SK-N-SH treated with all-trans-retinoic acid at 6 μM for 48 hours (cell line): Measurements from ENCODE around the gene BARX2.

Experiments
- ARNTL ChIP-seq: fragments of 450-650 bp; formaldehyde crosslinking; IDR thresholded peaks from 2 replicates; pipeline ENCODE4 v1.5.0; 2020; ENCODE audit warnings: low read depth, mild to moderate bottlenecking, moderate library complexity, borderline replicate concordance
- PPARA ChIP-seq: fragments of 250-450 bp; sonication (Bioruptor Pico); IDR thresholded peaks from 2 replicates; pipeline ENCODE4 v1.5.0; 2020; ENCODE audit warnings: mild to moderate bottlenecking, borderline replicate concordance
- SNAI2 ChIP-seq: fragments of 250-450 bp; sonication (Bioruptor Pico); IDR thresholded peaks from 2 replicates; pipeline ENCODE4 v1.5.0; 2020; ENCODE audit warnings: mild to moderate bottlenecking, moderate library complexity
- TF ChIP-seq, protein P1 (sequence below): fragments of 250-450 bp; sonication (Bioruptor Pico); IDR thresholded peaks from 2 replicates; pipeline ENCODE4 v1.8.0; 2020; ENCODE audit warnings: mild to moderate bottlenecking, moderate library complexity, borderline replicate concordance

DNA sequence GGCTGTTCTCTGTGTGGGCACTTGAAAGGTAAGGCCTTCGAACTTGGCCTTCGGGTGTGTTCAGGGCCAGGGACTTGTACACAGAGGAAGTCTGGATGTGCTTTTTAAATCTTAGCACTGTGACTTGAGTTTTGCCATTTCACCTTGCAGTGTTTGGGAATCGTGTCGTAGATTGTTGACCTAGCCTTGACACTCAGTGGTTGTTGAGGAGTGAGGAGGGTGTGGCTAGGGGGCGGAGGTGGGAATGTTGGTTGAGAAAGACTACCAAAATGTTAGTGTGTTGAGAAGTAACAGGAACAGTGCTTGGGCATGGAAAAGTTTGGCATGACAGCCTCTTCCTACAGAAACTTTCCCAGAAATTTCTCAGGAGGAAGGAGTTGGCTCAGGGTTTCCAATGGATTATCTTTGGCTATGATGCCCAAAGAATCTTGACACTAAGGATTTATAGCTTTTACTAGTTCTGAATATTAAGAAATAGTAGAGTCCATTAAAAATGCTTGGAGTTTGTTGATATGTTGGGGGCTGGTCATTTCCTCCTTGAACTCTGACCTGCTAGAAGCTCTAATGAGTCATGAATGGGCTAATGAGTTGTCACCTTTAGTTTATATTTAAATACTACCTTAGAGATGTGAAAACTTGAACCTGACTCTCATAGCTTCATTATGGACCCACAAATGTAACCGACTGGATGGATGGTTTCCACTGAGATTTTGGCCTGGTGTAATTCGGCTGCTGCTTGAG lies 40.6 kb downstream of the BARX2 start:
- TF ChIP-seq PPARA: no peak
- TF ChIP-seq, protein P1, sequence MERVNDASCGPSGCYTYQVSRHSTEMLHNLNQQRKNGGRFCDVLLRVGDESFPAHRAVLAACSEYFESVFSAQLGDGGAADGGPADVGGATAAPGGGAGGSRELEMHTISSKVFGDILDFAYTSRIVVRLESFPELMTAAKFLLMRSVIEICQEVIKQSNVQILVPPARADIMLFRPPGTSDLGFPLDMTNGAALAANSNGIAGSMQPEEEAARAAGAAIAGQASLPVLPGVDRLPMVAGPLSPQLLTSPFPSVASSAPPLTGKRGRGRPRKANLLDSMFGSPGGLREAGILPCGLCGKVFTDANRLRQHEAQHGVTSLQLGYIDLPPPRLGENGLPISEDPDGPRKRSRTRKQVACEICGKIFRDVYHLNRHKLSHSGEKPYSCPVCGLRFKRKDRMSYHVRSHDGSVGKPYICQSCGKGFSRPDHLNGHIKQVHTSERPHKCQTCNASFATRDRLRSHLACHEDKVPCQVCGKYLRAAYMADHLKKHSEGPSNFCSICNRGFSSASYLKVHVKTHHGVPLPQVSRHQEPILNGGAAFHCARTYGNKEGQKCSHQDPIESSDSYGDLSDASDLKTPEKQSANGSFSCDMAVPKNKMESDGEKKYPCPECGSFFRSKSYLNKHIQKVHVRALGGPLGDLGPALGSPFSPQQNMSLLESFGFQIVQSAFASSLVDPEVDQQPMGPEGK: no peak
- TF ChIP-seq ARNTL: no peak
- TF ChIP-seq SNAI2 (CRISPR knock-in tag): no peak
